Measurements from ENCODE around the gene IYD. TPM values are rescaled to one million over a fixed set of nuclear protein-coding genes. Genes with fewer than 3 reads are reported as not detected.

The IYD gene
- total RNA-seq, 1 donor = not detected

GRCh38 chr6:150426198-150426597 is 57.4 kb downstream of the IYD start:
- no peak for TF ChIP-seq CTCF (IDR thresholded peaks at IDR 0.05; ENCODE audit: insufficient read depth, low read depth, low read length)
- no peak for DNase-seq (ENCODE audit: low read depth)
- no peak overlapping the region for H3K4me3 ChIP-seq (ENCODE audit: low read depth, low read length)

GRCh38 chr6:150427037-150427602 is 58.3 kb downstream of the IYD start:
- no peak for DNase-seq (ENCODE audit: low read depth)
- H3K4me3 ChIP-seq (ENCODE audit: low read depth, low read length) = no peak overlapping the region
- no peak for TF ChIP-seq CTCF (IDR thresholded peaks at IDR 0.05; ENCODE audit: insufficient read depth, low read depth, low read length)

GRCh38 chr6:150427843-150428242 is 59.0 kb downstream of the IYD start:
- DNase-seq (ENCODE audit: low read depth) = no peak
- TF ChIP-seq CTCF (IDR thresholded peaks at IDR 0.05; ENCODE audit: insufficient read depth, low read depth, low read length) = no peak
- H3K4me3 ChIP-seq (ENCODE audit: low read depth, low read length) = no peak overlapping the region

GRCh38 chr6:150430815-150431214 is 62.0 kb downstream of the IYD start:
- no peak for DNase-seq (ENCODE audit: low read depth)
- no peak for TF ChIP-seq CTCF (IDR thresholded peaks at IDR 0.05; ENCODE audit: insufficient read depth, low read depth, low read length)
- H3K4me3 ChIP-seq (ENCODE audit: low read depth, low read length) = no peak overlapping the region

- H3K4me3 ChIP-seq (ENCODE audit: low read depth, low read length) = no peak overlapping the region
- DNase-seq (ENCODE audit: low read depth) = no peak
- TF ChIP-seq CTCF (IDR thresholded peaks at IDR 0.05; ENCODE audit: insufficient read depth, low read depth, low read length) = no peak
These were observed 66.5 kb downstream of the IYD start for GRCh38 chr6:150435360-150435759.

- TF ChIP-seq CTCF (IDR thresholded peaks at IDR 0.05; ENCODE audit: insufficient read depth, low read depth, low read length) = no peak
- DNase-seq (ENCODE audit: low read depth) = no peak
- no peak overlapping the region for H3K4me3 ChIP-seq (ENCODE audit: low read depth, low read length)
These were observed 67.0 kb downstream of the IYD start for GRCh38 chr6:150435832-150436231.

GRCh38 chr6:150439373-150439772 is 70.6 kb downstream of the IYD start:
- no peak overlapping the region for H3K4me3 ChIP-seq (ENCODE audit: low read depth, low read length)
- no peak for TF ChIP-seq CTCF (IDR thresholded peaks at IDR 0.05; ENCODE audit: insufficient read depth, low read depth, low read length)
- DNase-seq (ENCODE audit: low read depth) = no peak

Measured in fibroblast of villous mesenchyme (primary cell).